Placental epithelial cell (primary cell): ENCODE measurements around the gene TRIM25. TPM values are rescaled to one million over a fixed set of nuclear protein-coding genes. Genes with fewer than 3 reads are reported as not detected.

Source experiments
- small RNA-seq: library from RNA; depleted of rRNA; stranded (forward); fragments of <200 nt; gene quantifications from one replicate; pipeline ENCODE3, GENCODE V24; 2012
- total RNA-seq: library from RNA; depleted of rRNA; stranded (reverse); fragments of >200 nt; gene quantifications from 2 replicates; pipeline ENCODE4 v1.2.3, GENCODE V29; 2012

Gene TRIM25
- total RNA-seq = 18.1 and 22.2 TPM in 2 replicates

GRCh38 chr17:56913867-56914580 lies at the start of gene TRIM25:
TSS of gene TRIM25 (minus strand) at chr17:56914049. CDS start at chr17:56913988, 61 bp downstream.

GRCh38 chr17:56960596-56961538 lies 47.0 kb upstream of the TRIM25 start, which contains the start of gene COIL:
TSS of gene COIL (minus strand) at chr17:56961050. CDS start at chr17:56961019, 31 bp downstream.

Small RNA genes within 50 kb of the gene (small RNA-seq; reads per million reads assigned to genes)
- gene AC015912.2 (not detected), gene RNU6-1158P (not detected)

Other genes starting within 250 kb of the TRIM25 start
- 1.3 and 1.6 TPM in 2 replicates for gene C17orf67, start 80.1 kb downstream of the TRIM25 start, total RNA-seq
- gene DGKE, start 79.9 kb downstream of the TRIM25 start, total RNA-seq = 3.9 and 6.4 TPM in 2 replicates
- gene COIL, start 47.0 kb upstream of the TRIM25 start, total RNA-seq = 16.9 and 18.3 TPM in 2 replicates
- 6.8 and 11.0 TPM in 2 replicates for gene SCPEP1, start 64.1 kb upstream of the TRIM25 start, total RNA-seq
- 14.0 and 36.1 TPM in 2 replicates for gene AKAP1, start 171.2 kb upstream of the TRIM25 start, total RNA-seq